PC-9 (cell line): Measurements from ENCODE around the gene TLN1.

Source experiments
- EZH2 ChIP-seq: fragments of 200-600 bp; sonication (generic); IDR thresholded peaks from 2 replicates; pipeline ENCODE4 v1.8.0; 2017; ENCODE audit warnings: antibody characterized with exemption, low read depth
- TF ChIP-seq, protein P1 (sequence below): fragments of 200-600 bp; sonication (generic); conservative IDR thresholded peaks from 2 replicates; pipeline ENCODE4 v1.6.1; 2017; ENCODE audit warnings: mixed run types, antibody characterized with exemption, mild to moderate bottlenecking, moderate library complexity

DNA sequence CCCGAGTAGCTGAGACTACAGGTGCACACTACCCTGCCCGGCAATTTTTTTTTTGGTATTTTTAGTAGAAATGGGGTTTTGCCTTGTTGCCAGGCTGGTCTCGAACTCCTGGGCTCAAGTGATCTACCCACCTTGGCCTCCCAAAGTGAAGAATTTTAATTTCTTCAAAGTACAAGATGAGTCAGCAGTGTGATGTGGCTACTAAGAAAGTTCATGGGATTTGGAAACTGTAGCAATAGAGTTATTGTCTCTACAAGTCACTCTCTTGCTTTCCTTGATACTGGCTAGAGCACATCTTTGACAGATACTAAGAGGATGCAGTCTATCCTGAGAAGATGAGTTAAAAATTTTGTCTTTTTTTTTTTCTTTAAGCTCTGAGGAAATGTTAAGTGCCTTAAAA, 2.1 kb upstream of the TLN1 start:
- no peak for TF ChIP-seq EZH2
- TF ChIP-seq, protein P1, sequence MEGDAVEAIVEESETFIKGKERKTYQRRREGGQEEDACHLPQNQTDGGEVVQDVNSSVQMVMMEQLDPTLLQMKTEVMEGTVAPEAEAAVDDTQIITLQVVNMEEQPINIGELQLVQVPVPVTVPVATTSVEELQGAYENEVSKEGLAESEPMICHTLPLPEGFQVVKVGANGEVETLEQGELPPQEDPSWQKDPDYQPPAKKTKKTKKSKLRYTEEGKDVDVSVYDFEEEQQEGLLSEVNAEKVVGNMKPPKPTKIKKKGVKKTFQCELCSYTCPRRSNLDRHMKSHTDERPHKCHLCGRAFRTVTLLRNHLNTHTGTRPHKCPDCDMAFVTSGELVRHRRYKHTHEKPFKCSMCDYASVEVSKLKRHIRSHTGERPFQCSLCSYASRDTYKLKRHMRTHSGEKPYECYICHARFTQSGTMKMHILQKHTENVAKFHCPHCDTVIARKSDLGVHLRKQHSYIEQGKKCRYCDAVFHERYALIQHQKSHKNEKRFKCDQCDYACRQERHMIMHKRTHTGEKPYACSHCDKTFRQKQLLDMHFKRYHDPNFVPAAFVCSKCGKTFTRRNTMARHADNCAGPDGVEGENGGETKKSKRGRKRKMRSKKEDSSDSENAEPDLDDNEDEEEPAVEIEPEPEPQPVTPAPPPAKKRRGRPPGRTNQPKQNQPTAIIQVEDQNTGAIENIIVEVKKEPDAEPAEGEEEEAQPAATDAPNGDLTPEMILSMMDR: no peak
